WERI-Rb-1 (cell line): ENCODE data around the gene OXT.
"Not testable (repeated sequence)": the region's sequence is repeated elsewhere in the genome, so short reads cannot be mapped to it uniquely, and the experiment has no call there.

Experiments
- DNase-seq: peaks from one replicate; pipeline ENCODE4 v3.0.0-alpha.2; 2020
- H3K27ac ChIP-seq: fragments of 250-450 bp; sonication (Bioruptor Pico); 2 replicates; pipeline ENCODE4 v1.5.1; 2020; ENCODE audit warnings: mild to moderate bottlenecking, moderate library complexity
- H3K27me3 ChIP-seq: fragments of 250-450 bp; sonication (Bioruptor Pico); 2 replicates; pipeline ENCODE4 v1.5.1; 2021; ENCODE audit warnings: mild to moderate bottlenecking, low read depth, moderate library complexity; ENCODE audit not compliant: insufficient read depth, severe bottlenecking
- H3K36me3 ChIP-seq: fragments of 250-450 bp; sonication (Bioruptor Pico); 2 replicates; pipeline ENCODE4 v1.5.1; 2020; ENCODE audit warnings: mild to moderate bottlenecking, moderate library complexity
- H3K4me3 ChIP-seq: 2 replicates; pipeline ENCODE4 v1.5.1; 2011; ENCODE audit warnings: low read depth, mild to moderate bottlenecking, control low read depth, low read length
- H3K9me3 ChIP-seq: fragments of 250-450 bp; sonication (Bioruptor Pico); 2 replicates; pipeline ENCODE4 v1.5.1; 2021; ENCODE audit warnings: mild to moderate bottlenecking, moderate library complexity; ENCODE audit not compliant: severe bottlenecking
- CTCF ChIP-seq: IDR thresholded peaks from 2 replicates; pipeline ENCODE4 v1.5.1; 2011; ENCODE audit warnings: low read depth, mild to moderate bottlenecking, control low read depth, inconsistent platforms, low read length

OXT gene

GRCh38 chr20:3111507-3111906 lies 40.1 kb downstream of the OXT start:
- Histone ChIP-seq H3K9me3 (no peaks in the 10 kb centered on the region), H3K27me3 (no peaks in the 10 kb centered on the region), H3K27ac (no peak overlapping the region), H3K4me3 (no peak overlapping the region), H3K36me3 (no peaks in the 10 kb centered on the region)
- DNase-seq, result no peak
- TF ChIP-seq CTCF, result no peak

GRCh38 chr20:3111995-3112394 lies 40.6 kb downstream of the OXT start:
- Histone ChIP-seq H3K27ac (no peak overlapping the region), H3K36me3 (no peaks in the 10 kb centered on the region), H3K9me3 (no peaks in the 10 kb centered on the region), H3K27me3 (no peaks in the 10 kb centered on the region), H3K4me3 (no peak overlapping the region)
- no peak for DNase-seq
- TF ChIP-seq CTCF, result no peak

- TF ChIP-seq CTCF, result peak; percentile 78
- no peaks in the 10 kb centered on the region for H3K36me3 ChIP-seq
- DNase-seq, result peak; percentile 56
Observed at GRCh38 chr20:3115190-3116107, 44.0 kb downstream of the OXT start.

GRCh38 chr20:3116341-3116740 lies 44.9 kb downstream of the OXT start:
- H3K4me3 ChIP-seq, result no peak overlapping the region
- H3K27me3 ChIP-seq, result no peaks in the 10 kb centered on the region
- H3K36me3 ChIP-seq, result peaks cover 8% of the 10 kb centered on the region
- no peak overlapping the region for H3K27ac ChIP-seq
- TF ChIP-seq CTCF, result no peak
- no peaks in the 10 kb centered on the region for H3K9me3 ChIP-seq
- DNase-seq, result no peak

More at GRCh38 chr20:3115190-3116107, 44.0 kb downstream of the OXT start:
- Histone ChIP-seq H3K27me3 (no peaks in the 10 kb centered on the region), H3K27ac (no peak overlapping the region), H3K9me3 (no peaks in the 10 kb centered on the region), H3K4me3 (no peak overlapping the region)

- not testable (repeated sequence) for H3K9me3 ChIP-seq, H3K27me3 ChIP-seq, DNase-seq, H3K27ac ChIP-seq, H3K4me3 ChIP-seq
- peaks cover 20% of the 10 kb centered on the region for H3K36me3 ChIP-seq
Observed at GRCh38 chr20:3117839-3118379, 46.5 kb downstream of the OXT start.

- no peaks in the 10 kb centered on the region for H3K27me3 ChIP-seq
- no peak for DNase-seq
- H3K27ac ChIP-seq, result no peak overlapping the region
- peaks cover 24% of the 10 kb centered on the region for H3K36me3 ChIP-seq
- peaks cover 2% of the 10 kb centered on the region for H3K9me3 ChIP-seq
- TF ChIP-seq CTCF, result no peak
- H3K4me3 ChIP-seq, result no peak overlapping the region
Observed at GRCh38 chr20:3119044-3119443, 47.6 kb downstream of the OXT start.
